GM13976 (cell line): ENCODE results near the gene STPG1.

Experiments used
- DNase-seq: peaks from one replicate; pipeline ENCODE4 v3.0.0; 2012; ENCODE audit warnings: low spot score
- in situ Hi-C: fragments of 300-500 bp; cut with MboI; formaldehyde crosslinking; loops from one replicate; pipeline ENCODE4 v1.12.0; 2022; ENCODE audit warnings: low sequenced_read_pairs, mixed read lengths, inconsistent platforms; ENCODE audit not compliant: unreplicated experiment
- TF ChIP-seq, protein P1 (sequence below): IDR thresholded peaks from 2 replicates; pipeline ENCODE4 v1.5.1; 2012; ENCODE audit warnings: borderline replicate concordance, mild to moderate bottlenecking; ENCODE audit not compliant: insufficient read depth; ENCODE audit errors: extremely low read depth, missing control alignments, control extremely low read depth

STPG1 gene

DNA sequence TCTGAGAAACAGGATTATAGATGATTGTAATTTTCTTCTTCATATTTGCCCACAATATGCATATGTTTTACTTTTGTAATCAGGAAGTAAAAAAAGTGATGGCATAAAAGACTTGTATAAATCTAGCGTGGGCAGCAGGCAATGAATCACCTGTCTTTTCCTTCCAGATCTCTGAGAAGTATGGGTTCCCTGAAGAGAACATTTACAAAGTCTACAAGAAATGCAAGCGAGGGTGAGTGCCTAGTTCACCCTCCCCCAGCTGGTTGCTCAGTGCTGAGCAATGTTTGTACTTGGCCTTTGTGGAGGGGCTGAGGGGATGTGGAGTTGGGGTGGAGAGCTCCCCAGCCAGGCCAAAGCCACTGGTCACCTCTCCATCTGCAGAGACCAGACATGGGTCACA, 63.7 kb downstream of the STPG1 start:
- TF ChIP-seq, protein P1, sequence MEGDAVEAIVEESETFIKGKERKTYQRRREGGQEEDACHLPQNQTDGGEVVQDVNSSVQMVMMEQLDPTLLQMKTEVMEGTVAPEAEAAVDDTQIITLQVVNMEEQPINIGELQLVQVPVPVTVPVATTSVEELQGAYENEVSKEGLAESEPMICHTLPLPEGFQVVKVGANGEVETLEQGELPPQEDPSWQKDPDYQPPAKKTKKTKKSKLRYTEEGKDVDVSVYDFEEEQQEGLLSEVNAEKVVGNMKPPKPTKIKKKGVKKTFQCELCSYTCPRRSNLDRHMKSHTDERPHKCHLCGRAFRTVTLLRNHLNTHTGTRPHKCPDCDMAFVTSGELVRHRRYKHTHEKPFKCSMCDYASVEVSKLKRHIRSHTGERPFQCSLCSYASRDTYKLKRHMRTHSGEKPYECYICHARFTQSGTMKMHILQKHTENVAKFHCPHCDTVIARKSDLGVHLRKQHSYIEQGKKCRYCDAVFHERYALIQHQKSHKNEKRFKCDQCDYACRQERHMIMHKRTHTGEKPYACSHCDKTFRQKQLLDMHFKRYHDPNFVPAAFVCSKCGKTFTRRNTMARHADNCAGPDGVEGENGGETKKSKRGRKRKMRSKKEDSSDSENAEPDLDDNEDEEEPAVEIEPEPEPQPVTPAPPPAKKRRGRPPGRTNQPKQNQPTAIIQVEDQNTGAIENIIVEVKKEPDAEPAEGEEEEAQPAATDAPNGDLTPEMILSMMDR, result no peak
- in situ Hi-C loops, result no loop called here
- DNase-seq, result no peak

DNA sequence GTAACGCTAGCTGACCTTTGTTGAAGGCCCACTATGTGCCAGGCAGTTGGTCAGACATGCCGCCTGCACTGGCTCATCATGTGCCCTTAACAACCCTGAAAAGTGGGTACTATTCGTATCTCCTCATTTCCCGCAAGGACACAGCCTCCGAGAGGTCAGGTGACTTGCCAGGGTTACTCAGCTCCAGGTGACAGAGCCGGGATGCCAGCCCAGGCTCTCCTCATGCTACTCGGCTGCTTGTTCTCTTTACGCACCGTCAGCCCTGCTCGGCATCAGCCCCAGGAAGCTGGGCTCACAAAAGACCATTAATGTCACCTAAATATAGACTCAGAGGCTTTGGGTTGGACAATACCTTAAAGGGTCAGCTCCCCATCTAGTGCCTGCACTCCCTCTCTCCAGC, 65.4 kb downstream of the STPG1 start:
- DNase-seq, result no peak
- in situ Hi-C loops, result no loop called here
- TF ChIP-seq, protein P1, result no peak

DNA sequence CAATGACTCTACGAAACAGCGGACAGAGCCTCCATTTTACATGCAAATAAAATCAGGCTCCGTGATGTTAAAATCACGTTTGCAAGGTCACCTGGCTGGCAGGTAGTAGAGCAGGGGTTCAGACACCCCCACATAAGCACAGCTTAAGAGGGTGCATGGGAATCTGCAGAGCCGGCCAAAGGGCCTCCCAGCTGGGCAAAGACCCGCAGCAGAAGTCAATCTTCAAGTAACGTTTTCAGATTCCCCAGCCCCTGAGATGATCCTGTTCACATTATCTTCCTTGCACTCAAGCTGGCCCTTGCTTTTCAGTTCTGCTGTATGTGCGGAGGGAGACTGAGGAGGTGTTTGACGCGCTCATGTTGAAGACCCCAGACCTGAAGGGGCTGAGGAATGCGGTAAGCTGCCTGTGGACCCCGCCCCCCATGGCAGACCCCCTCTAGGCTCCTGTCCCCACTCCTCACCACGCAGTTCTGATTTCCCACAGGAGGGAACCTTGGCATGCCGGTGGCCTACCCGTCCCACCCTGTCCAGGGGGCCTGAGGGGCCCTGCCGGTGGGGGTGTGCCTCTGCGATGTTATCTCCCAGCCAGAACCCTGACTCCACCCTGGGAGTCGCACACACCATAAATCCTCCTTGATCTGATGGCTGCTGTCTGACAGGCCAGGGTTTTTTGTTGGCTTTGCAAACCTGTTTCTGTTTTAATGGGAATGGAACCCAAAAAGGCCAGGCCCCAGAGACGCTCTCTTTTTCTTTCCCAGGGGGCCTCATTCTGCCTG, 66.2 kb downstream of the STPG1 start:
- in situ Hi-C loops, result no loop called here
- DNase-seq, result no peak
- TF ChIP-seq, protein P1, result no peak

DNA sequence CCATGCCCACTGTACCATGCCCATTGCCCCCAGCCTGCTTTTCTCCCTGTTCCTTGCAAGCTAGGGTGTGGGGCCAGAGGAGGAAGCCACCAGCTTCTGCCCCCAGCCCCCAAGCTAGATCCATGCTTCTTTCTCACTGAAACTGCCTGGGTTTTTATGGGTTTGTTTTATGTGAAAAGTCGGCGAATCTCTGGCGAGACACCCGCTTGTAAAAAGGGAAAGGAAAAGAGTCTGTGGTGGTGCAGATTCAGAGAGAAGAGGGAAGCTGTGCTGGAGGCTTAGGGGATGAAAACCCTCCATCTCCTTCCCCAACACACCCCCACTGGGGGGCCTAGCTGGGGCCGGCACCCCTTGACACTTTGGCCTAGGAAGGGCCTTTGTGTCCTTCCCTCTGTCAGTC, 68.2 kb downstream of the STPG1 start:
- DNase-seq, result no peak
- TF ChIP-seq, protein P1, result no peak
- in situ Hi-C loops, result no loop called here

DNA sequence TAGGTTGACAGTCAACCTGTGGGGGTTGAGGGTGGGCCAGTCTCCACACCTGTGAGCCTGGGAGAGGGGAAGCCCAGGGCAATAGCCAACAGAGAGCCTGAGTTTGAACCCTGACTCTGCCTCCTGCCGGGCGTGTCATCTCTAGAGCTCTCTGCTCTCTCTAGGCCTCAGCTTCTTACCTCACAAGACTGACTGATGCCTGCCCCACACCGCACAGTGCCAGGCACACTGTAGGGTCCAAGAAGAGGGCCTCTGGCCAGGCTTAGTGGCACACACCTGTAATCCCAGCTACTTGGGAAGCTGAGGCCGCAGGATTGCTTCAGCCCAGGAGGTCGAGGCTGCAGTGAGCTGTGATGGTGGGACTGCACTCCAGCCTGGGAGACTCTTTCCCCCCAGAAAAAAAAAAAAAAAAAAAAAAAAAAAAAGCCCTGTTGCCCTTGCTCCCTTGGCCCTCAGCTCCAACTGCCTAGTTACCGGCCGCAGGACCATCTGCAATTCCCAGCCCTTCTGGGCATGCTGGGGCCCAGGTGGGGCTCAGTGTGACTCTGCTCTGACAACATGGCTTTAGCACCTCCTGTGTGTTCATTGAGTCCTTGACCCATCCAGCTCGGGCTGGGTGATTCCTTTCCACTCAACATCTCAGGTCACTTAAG, 69.4 kb downstream of the STPG1 start:
- in situ Hi-C loops, result no loop called here
- no peak for DNase-seq
- TF ChIP-seq, protein P1, result no peak

DNA sequence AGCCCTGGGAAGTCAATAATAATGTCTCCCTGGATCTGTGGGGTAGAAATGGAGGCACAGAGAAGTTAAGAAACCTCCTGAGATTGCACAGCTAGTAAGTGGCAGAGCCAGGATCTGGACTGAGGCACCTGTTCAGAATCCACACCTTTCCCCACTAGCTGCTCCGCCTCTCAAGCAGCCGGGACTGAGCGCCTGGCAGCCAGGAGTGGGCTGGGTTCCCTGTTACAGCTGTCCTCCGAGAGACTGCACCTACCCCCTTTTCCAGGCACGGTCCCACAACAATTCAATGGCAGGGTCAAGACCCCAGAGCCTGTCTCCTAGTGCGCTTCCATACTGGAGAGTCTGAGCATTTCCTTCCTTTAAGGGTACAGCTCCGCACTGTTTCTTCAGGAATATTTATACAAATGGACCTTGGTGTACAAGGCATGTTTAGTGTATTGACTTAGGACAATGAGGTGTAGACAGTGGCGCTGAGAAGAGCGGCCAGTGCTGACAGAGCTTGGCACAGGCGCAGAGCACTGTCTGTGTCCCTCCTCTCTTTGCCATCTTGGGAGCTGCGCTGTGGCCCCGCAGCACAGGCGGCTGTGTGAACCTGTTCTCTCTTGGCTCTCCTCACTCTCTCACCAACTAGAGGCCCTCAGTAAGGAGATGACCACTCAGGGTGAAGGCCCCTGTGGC, 70.0 kb downstream of the STPG1 start:
- TF ChIP-seq, protein P1, result no peak

More for the DNA sequence above, 70.0 kb downstream of the STPG1 start:
- no peak for DNase-seq
- in situ Hi-C loops, result no loop called here
